Spleen (tissue), 11 donors: ENCODE measurements around the gene EIF4EBP2. TPM values are rescaled to one million over a fixed set of nuclear protein-coding genes. Genes with fewer than 3 reads are reported as not detected.
A peak's percentile ranks its signal among the peaks of the same experiment; 100 is the strongest.

Experiments
- DNase-seq: peaks from one replicate; pipeline ENCODE4 v3.0.0-alpha.2; 2020
- H3K27ac ChIP-seq, 8 donors: fragments of 200-600 bp; sonication (generic) in 7 of 8; 1 replicate in 4 of 8; 2 replicates in 4 of 8; pipeline versions ENCODE4 v1.5.0 to v1.8.0; 2016 to 2021; ENCODE audit warnings: inconsistent platforms in 4 of 8, mild to moderate bottlenecking in 4 of 8, moderate library complexity in 1 of 8
- H3K27me3 ChIP-seq, 7 donors: fragments of 200-600 bp; sonication (generic) in 6 of 7; replicated peaks in 1 of 7; 1 replicate in 4 of 7; 2 replicates in 3 of 7; pipeline versions ENCODE4 v1.5.0 to v1.8.0; 2016 to 2021; ENCODE audit warnings: inconsistent platforms in 3 of 7, mild to moderate bottlenecking in 1 of 7
- H3K36me3 ChIP-seq, 6 donors: fragments of 200-600 bp; sonication (generic) in 5 of 6; 1 replicate in 4 of 6; 2 replicates in 2 of 6; pipeline versions ENCODE4 v1.5.0 to v1.8.0; 2016 to 2021; ENCODE audit warnings: inconsistent platforms in 2 of 6
- H3K4me1 ChIP-seq, 6 donors: fragments of 200-600 bp; sonication (generic) in 5 of 6; 1 replicate in 3 of 6; 2 replicates in 3 of 6; pipeline versions ENCODE4 v1.5.0 to v1.8.0; 2016 to 2021; ENCODE audit warnings: inconsistent platforms in 3 of 6
- H3K4me3 ChIP-seq, 8 donors: fragments of 200-600 bp; sonication (generic) in 7 of 8; 1 replicate in 4 of 8; 2 replicates in 4 of 8; pipeline versions ENCODE4 v1.5.0 to v1.8.0; 2016 to 2021; ENCODE audit warnings: inconsistent platforms in 4 of 8, mild to moderate bottlenecking in 4 of 8, moderate library complexity in 2 of 8
- H3K9me3 ChIP-seq, 8 donors: fragments of 200-600 bp; sonication (generic) in 7 of 8; 1 replicate in 4 of 8; 2 replicates in 4 of 8; pipeline versions ENCODE4 v1.5.0 to v1.8.0; 2016 to 2021; ENCODE audit warnings: inconsistent platforms in 4 of 8
- POLR2A ChIP-seq, 3 donors: fragments of 450-650 bp; IDR thresholded peaks; one replicate each; pipeline ENCODE4 v1.5.1; 2017; ENCODE audit warnings: antibody characterized with exemption in 3 of 3, mild to moderate bottlenecking in 1 of 3
- POLR2AphosphoS5 ChIP-seq, 3 donors: sonication (generic); formaldehyde crosslinking; IDR thresholded peaks; one replicate each; pipeline ENCODE4 v1.5.1; 2017; ENCODE audit warnings: antibody characterized with exemption in 3 of 3
- WGBS, 5 donors: extraction: QIAGEN DNeasy Blood & Tissue Kit in 3 of 5; methylation state at CpG; one replicate each; pipeline versions ENCODE4 v1.1.5 to v1.1.7; 2013 to 2018; 5-methylcytosine and 5-hydroxymethylcytosine counted together
- intact Hi-C: fragments of 100-400 bp; cut with DNase I; formaldehyde crosslinking; loops from one replicate; pipeline ENCODE4 v1.15.0; 2023; ENCODE audit warnings: low total_unique reads
- polyA plus RNA-seq, 3 donors: library from polyadenylated mRNA; stranded (reverse); fragments of 200-250 nt; gene quantifications; one replicate each; pipeline ENCODE4 v1.2.1, GENCODE V29; 2013
- total RNA-seq, 7 donors: library from RNA; depleted of rRNA in 3 of 7; stranded (reverse); fragments of >200 nt in 3 of 7; fragmentation: NEBNext Ultra II Directional in 4 of 7; extraction: Animal tissue kit (Norgen Biotek cat#: 25700) in 4 of 7; gene quantifications; one replicate each; pipeline versions ENCODE4 v1.1.0 to v1.2.1, GENCODE V29; 2016 to 2021
- TF ChIP-seq, protein P1 (sequence below), 11 experiments: fragments of 200-600 bp in 7 of 11; fragments of 450-650 bp in 4 of 11; sonication (generic) in 4 of 11; IDR thresholded peaks in 8 of 11; conservative IDR thresholded peaks in 3 of 11; 1 replicate in 7 of 11; 2 replicates in 4 of 11; pipeline versions ENCODE4 v1.4.0 to v1.8.0; 2016 to 2021; ENCODE audit warnings: antibody characterized with exemption in 11 of 11, inconsistent platforms in 4 of 11, mild to moderate bottlenecking in 1 of 11
- donor health status: healthy with polysubstance abuse.
- donor health status: DM: no; HTN: no; CAD: no; lungs with moderate emphysema.
- donor health status: DM: no; HTN: no; CAD: no.
- donor health status: Bipolar disorder and iron deficiency.
- donor health status: healthy.
- donor health status: DM: no; HTN: no; CAD: no.
- donor health status: DM: yes; HTN: yes; CAD: no.

EIF4EBP2 gene
- total and polyA plus RNA-seq, 10 donors, result 12.5 to 82.5 (median 57.5) TPM

DNA sequence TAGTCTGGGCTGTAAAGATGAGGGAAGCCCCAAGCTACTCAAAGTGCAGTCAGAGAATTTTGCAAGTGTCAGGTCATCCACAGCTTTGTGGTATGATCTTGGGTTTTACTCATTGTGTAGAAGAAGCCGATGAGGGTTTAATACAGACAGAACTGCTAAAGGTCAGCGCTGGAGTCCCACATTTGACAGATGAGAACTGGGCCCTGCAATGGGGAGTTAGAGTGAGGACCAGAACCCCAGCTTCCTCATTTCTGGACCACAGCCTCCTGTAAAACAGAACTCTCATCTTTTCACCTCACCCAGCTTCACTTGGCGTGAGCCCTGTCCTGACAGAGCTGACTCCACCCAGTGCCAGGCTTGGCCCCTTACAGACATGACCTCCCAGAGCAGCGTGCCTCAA, 41.6 kb upstream of the EIF4EBP2 start:
- peak overlapping the region in 1 of 8 donors; percentile 11 for H3K27ac ChIP-seq
- no peaks in the 10 kb centered on the region for H3K27me3 ChIP-seq
- peak; percentile 38 for DNase-seq
- TF ChIP-seq POLR2AphosphoS5 (IDR thresholded peaks at IDR 0.05) (no peak), POLR2A (IDR thresholded peaks at IDR 0.05) (no peak)
- TF ChIP-seq, protein P1, sequence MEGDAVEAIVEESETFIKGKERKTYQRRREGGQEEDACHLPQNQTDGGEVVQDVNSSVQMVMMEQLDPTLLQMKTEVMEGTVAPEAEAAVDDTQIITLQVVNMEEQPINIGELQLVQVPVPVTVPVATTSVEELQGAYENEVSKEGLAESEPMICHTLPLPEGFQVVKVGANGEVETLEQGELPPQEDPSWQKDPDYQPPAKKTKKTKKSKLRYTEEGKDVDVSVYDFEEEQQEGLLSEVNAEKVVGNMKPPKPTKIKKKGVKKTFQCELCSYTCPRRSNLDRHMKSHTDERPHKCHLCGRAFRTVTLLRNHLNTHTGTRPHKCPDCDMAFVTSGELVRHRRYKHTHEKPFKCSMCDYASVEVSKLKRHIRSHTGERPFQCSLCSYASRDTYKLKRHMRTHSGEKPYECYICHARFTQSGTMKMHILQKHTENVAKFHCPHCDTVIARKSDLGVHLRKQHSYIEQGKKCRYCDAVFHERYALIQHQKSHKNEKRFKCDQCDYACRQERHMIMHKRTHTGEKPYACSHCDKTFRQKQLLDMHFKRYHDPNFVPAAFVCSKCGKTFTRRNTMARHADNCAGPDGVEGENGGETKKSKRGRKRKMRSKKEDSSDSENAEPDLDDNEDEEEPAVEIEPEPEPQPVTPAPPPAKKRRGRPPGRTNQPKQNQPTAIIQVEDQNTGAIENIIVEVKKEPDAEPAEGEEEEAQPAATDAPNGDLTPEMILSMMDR (IDR thresholded peaks at IDR 0.05 in 8 of 11, conservative IDR thresholded peaks at IDR 0.05 in 3 of 11), result no peak
- intact Hi-C loops, result loop anchor here (10.0 kb wide), 1 partner anchor 88 kb away; no protein-coding TSS in a partner anchor
- H3K4me1 ChIP-seq, result peaks cover 7 to 42% (median 18%) of the 10 kb centered on the region in 6 donors
- H3K4me3 ChIP-seq, result no peak overlapping the region
- no peaks in the 10 kb centered on the region for H3K9me3 ChIP-seq
- 63 to 86% (median 80%) methylated on average over 4 of the region's 4 CpGs for WGBS, 5 donors
- no peaks in the 10 kb centered on the region for H3K36me3 ChIP-seq

DNA sequence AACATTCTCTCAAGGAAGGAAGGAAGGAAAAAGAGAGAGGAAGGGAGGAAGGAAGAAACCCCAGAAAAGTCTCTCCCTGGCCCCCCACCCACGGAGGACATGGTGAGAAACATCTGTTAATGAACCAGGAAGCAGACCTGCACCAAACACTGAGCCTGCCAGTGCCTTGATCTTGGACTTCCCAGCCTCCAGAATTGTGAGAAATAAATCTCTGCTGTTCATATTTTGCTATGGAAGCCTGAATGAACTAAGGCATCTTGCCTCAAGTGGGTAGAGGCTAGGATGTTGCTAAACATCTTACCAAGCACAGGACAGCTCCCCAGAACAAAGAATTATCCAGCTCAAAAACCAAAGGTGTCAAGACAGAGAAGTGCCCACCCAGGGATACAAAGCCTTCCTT, 40.7 kb upstream of the EIF4EBP2 start:
- intact Hi-C loops, result loop anchor here (10.0 kb wide), 1 partner anchor 88 kb away; no protein-coding TSS in a partner anchor
- 27 to 45% (median 39%) methylated on average over 1 of the region's 1 CpG for WGBS, 5 donors

DNA sequence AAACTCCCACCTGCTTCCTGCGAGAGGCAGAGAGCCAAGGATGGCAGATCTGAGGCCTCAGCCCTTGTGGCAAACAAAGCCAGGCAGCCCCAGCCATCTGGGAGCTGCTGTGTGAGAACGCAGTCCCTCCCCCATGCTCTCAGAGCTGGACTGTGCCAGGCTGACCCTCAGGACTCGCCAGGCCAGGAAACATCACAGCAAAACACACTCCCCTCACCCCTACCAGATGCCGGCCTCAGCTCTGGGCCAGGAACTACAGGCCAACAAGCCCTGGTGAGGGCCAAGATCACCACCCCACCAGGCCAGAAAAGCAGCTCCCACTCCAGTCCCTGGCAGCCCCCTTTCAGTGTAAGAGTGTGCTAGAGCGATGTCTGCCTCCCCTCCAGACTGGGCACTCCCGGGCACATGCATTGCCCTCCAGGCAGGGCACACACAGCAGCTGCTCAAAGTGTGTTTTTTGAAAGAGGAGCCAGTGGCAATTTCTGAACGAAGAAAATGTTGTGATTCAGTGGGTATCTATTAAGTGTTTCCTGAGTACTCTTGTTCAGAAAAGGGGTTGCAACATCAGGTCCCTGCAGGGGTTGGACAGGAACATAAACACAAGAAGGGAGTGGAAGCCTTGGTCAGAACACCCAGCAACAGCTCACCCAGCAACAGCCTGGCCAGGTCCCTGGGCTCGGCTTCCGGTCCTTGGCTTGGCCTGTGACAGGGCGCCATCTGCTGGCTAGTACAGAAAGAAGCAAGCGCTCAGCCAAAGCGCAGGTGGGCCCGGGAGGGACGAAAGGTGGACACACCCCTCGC, 39.8 kb upstream of the EIF4EBP2 start:
- intact Hi-C loops, result loop anchor here (2.0 to 10.0 kb wide), 2 partner anchors 89 to 141 kb away; no protein-coding TSS in a partner anchor
- Histone ChIP-seq H3K4me3 (peak overlapping the region in 1 of 8 donors; percentile 22), H3K27ac (peak overlapping the region in 6 of 8 donors; percentile 39 to 75 (median 70)), H3K4me1 (peaks cover 7 to 30% (median 13%) of the 10 kb centered on the region in 6 donors), H3K36me3 (no peaks in the 10 kb centered on the region), H3K27me3 (no peaks in the 10 kb centered on the region), H3K9me3 (no peaks in the 10 kb centered on the region)
- DNase-seq, result peak; percentile 97
- TF ChIP-seq POLR2A (IDR thresholded peaks at IDR 0.05) (no peak), POLR2AphosphoS5 (IDR thresholded peaks at IDR 0.05) (peak; percentile 64 to 77 (median 75))
- TF ChIP-seq, protein P1 (IDR thresholded peaks at IDR 0.05 in 8 of 11, conservative IDR thresholded peaks at IDR 0.05 in 3 of 11), result peak; percentile 91 to 97 (median 95)
- 25 to 46% (median 27%) methylated on average over 6 to 15 of the region's 15 CpGs for WGBS, 5 donors

More for the DNA sequence above, 40.7 kb upstream of the EIF4EBP2 start:
- Histone ChIP-seq H3K27ac (peak overlapping the region in 5 of 8 donors; percentile 60 to 75 (median 73)), H3K4me1 (peaks cover 7 to 32% (median 13%) of the 10 kb centered on the region in 6 donors), H3K36me3 (no peaks in the 10 kb centered on the region), H3K4me3 (no peak overlapping the region), H3K27me3 (no peaks in the 10 kb centered on the region), H3K9me3 (no peaks in the 10 kb centered on the region)
- DNase-seq, result peak; percentile 12
- TF ChIP-seq POLR2A (IDR thresholded peaks at IDR 0.05) (no peak), POLR2AphosphoS5 (IDR thresholded peaks at IDR 0.05) (no peak)
- TF ChIP-seq, protein P1 (IDR thresholded peaks at IDR 0.05 in 8 of 11, conservative IDR thresholded peaks at IDR 0.05 in 3 of 11), result no peak

DNA sequence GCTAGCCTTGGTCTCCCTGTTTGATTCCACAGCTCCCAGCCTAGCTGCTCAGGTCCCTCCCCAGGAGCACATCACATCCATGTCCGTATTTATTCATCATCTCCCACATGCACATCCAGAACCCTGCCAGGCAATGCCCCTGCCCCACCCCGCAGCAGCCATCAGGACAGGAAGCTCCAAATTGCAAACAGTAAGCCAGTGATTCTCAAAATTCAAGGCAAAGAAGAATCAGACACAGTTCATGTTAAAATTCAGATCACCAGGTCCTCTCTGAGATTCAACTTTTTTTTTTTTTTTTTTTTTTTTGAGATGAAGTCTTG, 39.2 kb upstream of the EIF4EBP2 start:
- 40 to 55% (median 46%) methylated on average over 2 of the region's 2 CpGs for WGBS, 5 donors
- no peak for DNase-seq
- TF ChIP-seq, protein P1 (IDR thresholded peaks at IDR 0.05 in 8 of 11, conservative IDR thresholded peaks at IDR 0.05 in 3 of 11), result peak in 5 of 11 experiments; percentile 1 to 61 (median 40)
- TF ChIP-seq POLR2AphosphoS5 (IDR thresholded peaks at IDR 0.05) (no peak), POLR2A (IDR thresholded peaks at IDR 0.05) (no peak)
- Histone ChIP-seq H3K27me3 (no peaks in the 10 kb centered on the region), H3K27ac (no peak overlapping the region), H3K4me1 (peaks cover 7 to 30% (median 13%) of the 10 kb centered on the region in 6 donors), H3K36me3 (no peaks in the 10 kb centered on the region), H3K9me3 (no peaks in the 10 kb centered on the region), H3K4me3 (peak overlapping the region in 1 of 8 donors; percentile 22)
- intact Hi-C loops, result loop anchor here (2.0 to 10.0 kb wide), 2 partner anchors 90 to 142 kb away; no protein-coding TSS in a partner anchor
